ENCODE data around the gene CCN6. TPM values are rescaled to one million over a fixed set of nuclear protein-coding genes. Genes with fewer than 3 reads are reported as not detected.

The CCN6 gene
- polyA plus RNA-seq, 1 experiment: not detected

GRCh38 chr6:112036088-112036637, 17.7 kb upstream of the CCN6 start:
- Histone ChIP-seq H3K4me3 (ENCODE audit: low read depth, low read length) (no peak overlapping the region), H3K27me3 (ENCODE audit: control insufficient read depth, insufficient read depth, low read length) (peaks cover 11% of the 10 kb centered on the region), H3K27ac (ENCODE audit: low read depth, low read length) (no peak overlapping the region), H3K9me3 (ENCODE audit: control insufficient read depth, insufficient read depth, low read length) (no peaks in the 10 kb centered on the region)
- no peak for DNase-seq (ENCODE audit: low read depth, low spot score)
- TF ChIP-seq, protein P1, sequence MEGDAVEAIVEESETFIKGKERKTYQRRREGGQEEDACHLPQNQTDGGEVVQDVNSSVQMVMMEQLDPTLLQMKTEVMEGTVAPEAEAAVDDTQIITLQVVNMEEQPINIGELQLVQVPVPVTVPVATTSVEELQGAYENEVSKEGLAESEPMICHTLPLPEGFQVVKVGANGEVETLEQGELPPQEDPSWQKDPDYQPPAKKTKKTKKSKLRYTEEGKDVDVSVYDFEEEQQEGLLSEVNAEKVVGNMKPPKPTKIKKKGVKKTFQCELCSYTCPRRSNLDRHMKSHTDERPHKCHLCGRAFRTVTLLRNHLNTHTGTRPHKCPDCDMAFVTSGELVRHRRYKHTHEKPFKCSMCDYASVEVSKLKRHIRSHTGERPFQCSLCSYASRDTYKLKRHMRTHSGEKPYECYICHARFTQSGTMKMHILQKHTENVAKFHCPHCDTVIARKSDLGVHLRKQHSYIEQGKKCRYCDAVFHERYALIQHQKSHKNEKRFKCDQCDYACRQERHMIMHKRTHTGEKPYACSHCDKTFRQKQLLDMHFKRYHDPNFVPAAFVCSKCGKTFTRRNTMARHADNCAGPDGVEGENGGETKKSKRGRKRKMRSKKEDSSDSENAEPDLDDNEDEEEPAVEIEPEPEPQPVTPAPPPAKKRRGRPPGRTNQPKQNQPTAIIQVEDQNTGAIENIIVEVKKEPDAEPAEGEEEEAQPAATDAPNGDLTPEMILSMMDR (IDR thresholded peaks at IDR 0.05; ENCODE audit: low read depth, low read length): no peak
- CTCF ChIA-PET: interaction anchor here (1.7 kb wide), 1 partner anchor 326 kb away, joined by 5 read pairs; no protein-coding TSS in a partner anchor
- POLR2A ChIA-PET: no interaction called here

- Histone ChIP-seq H3K9me3 (ENCODE audit: control insufficient read depth, insufficient read depth, low read length) (no peaks in the 10 kb centered on the region), H3K27ac (ENCODE audit: low read depth, low read length) (no peak overlapping the region), H3K27me3 (ENCODE audit: control insufficient read depth, insufficient read depth, low read length) (no peaks in the 10 kb centered on the region), H3K4me3 (ENCODE audit: low read depth, low read length) (no peak overlapping the region)
- DNase-seq (ENCODE audit: low read depth, low spot score): peak; percentile 57
- TF ChIP-seq, protein P1 (IDR thresholded peaks at IDR 0.05; ENCODE audit: low read depth, low read length): no peak
- CTCF ChIA-PET: interaction anchor here (1.8 to 9.2 kb wide), 2 partner anchors 9 to 328 kb away, joined by 12 to 175 read pairs; no protein-coding TSS in a partner anchor
- POLR2A ChIA-PET: no interaction called here
Observed at GRCh38 chr6:112037783-112038216, 16.1 kb upstream of the CCN6 start.

- H3K4me3 ChIP-seq (ENCODE audit: low read depth, low read length): no peak overlapping the region
- TF ChIP-seq, protein P1 (IDR thresholded peaks at IDR 0.05; ENCODE audit: low read depth, low read length): no peak
- ChIA-PET POLR2A (no interaction called here), CTCF (interaction anchor here (0.6 to 9.2 kb wide), 3 partner anchors 10 to 329 kb away, joined by 4 to 175 read pairs (median 12); no protein-coding TSS in a partner anchor)
- no peak for DNase-seq (ENCODE audit: low read depth, low spot score)
- no peak overlapping the region for H3K27ac ChIP-seq (ENCODE audit: low read depth, low read length)
- no peaks in the 10 kb centered on the region for H3K27me3 ChIP-seq (ENCODE audit: control insufficient read depth, insufficient read depth, low read length)
- no peaks in the 10 kb centered on the region for H3K9me3 ChIP-seq (ENCODE audit: control insufficient read depth, insufficient read depth, low read length)
Observed at GRCh38 chr6:112038268-112038667, 15.6 kb upstream of the CCN6 start.

DNA sequence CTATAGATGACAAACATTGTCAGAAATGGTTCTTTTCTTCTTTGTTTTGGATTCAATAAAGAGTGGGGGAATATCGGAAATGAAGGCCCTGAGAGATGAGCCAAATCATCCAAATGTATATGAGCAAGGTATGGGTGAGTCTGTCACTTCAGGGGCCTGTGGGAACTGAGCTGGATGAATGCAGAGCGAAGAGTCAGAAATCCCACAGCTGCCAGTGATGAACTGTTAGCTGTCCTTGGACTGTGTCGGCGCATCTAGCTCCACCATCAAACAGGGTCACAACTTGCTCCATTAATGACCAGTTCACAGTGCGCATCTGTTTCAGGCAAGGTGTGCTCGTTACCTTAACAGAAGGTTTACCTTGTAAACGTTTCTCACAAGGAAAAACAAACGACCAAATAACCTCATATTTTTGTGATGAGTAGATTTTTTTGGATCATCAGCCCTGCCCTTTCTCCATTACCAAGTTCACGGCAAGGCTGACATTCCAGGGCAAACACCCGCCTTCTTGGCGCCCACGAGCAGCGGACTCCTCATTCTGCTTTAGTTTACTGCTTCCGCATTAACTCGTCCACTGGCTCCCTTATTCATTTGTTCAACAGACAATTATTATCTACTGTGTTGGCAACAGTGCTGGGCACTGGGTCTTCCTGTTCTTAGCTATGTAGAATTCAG, 15.0 kb upstream of the CCN6 start:
- ChIA-PET CTCF (interaction anchor here (0.6 to 9.2 kb wide), 4 partner anchors 10 to 330 kb away, joined by 4 to 175 read pairs (median 26); no protein-coding TSS in a partner anchor), POLR2A (no interaction called here)
- TF ChIP-seq, protein P1 (IDR thresholded peaks at IDR 0.05; ENCODE audit: low read depth, low read length): no peak
- Histone ChIP-seq H3K9me3 (ENCODE audit: control insufficient read depth, insufficient read depth, low read length) (no peaks in the 10 kb centered on the region), H3K4me3 (ENCODE audit: low read depth, low read length) (no peak overlapping the region), H3K27ac (ENCODE audit: low read depth, low read length) (no peak overlapping the region), H3K27me3 (ENCODE audit: control insufficient read depth, insufficient read depth, low read length) (no peaks in the 10 kb centered on the region)
- DNase-seq (ENCODE audit: low read depth, low spot score): no peak

GRCh38 chr6:112039431-112039770, 14.5 kb upstream of the CCN6 start:
- no peaks in the 10 kb centered on the region for H3K9me3 ChIP-seq (ENCODE audit: control insufficient read depth, insufficient read depth, low read length)
- ChIA-PET CTCF (interaction anchor here (4.9 to 9.2 kb wide), 2 partner anchors 11 to 330 kb away, joined by 39 to 175 read pairs; no protein-coding TSS in a partner anchor), POLR2A (no interaction called here)
- H3K27me3 ChIP-seq (ENCODE audit: control insufficient read depth, insufficient read depth, low read length): no peaks in the 10 kb centered on the region
- TF ChIP-seq, protein P1 (IDR thresholded peaks at IDR 0.05; ENCODE audit: low read depth, low read length): no peak
- DNase-seq (ENCODE audit: low read depth, low spot score): no peak
- H3K27ac ChIP-seq (ENCODE audit: low read depth, low read length): no peak overlapping the region
- no peak overlapping the region for H3K4me3 ChIP-seq (ENCODE audit: low read depth, low read length)
